A673 (cell line): ENCODE results near the gene FSCN2.

Experiments used
- EZH2 ChIP-seq: fragments of 200-600 bp; sonication (generic); IDR thresholded peaks from 2 replicates; pipeline ENCODE4 v1.6.1; 2017; ENCODE audit warnings: borderline replicate concordance, low read depth, mild to moderate bottlenecking, mixed read lengths, antibody characterized with exemption, low read length; ENCODE audit not compliant: poor library complexity, severe bottlenecking
- TF ChIP-seq, protein P1 (sequence below): fragments of 300-800, 200-600 bp; sonication (generic); conservative IDR thresholded peaks from 2 replicates; pipeline ENCODE4 v1.5.1; 2017; ENCODE audit warnings: low read depth, mild to moderate bottlenecking, antibody characterized with exemption, low read length, moderate library complexity, mixed read lengths

DNA sequence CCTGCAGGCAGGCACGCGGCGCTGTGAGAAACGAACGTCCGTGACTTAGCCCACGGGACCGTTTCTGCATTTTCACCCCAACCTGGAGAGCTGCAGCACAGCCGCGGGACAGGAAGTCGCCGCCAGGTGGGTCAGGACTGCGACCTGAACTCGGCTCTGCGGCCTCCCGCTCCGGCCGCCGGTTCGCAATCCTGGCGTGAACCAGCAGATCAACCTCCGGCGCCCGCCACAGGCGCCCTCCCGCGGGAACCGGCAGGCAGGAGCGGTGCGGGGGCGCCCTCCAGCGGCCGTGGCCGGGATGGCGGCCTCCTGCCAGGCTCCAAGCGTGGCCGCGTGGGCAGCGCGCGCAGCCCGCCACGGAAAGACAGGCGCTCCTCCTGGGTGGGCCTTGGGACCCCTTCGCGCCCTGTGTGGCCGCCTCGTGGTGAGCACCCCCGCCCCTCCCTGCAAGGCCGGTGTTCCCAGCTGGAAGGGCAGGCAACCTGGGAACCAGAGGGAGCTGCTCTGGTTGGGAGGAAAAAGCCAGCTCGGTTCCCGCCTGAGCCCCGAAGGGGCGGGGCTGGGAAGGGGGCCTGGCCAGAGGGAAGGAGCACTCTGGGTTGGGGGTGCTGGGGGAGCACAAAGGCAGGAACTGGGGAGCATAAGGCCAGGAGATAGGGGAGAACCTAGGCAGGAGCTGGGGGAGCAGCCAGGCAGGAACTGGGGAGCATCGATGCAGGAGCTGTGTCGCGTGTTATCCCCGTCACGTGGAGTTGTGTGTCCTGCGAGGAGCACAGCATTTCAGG lies 43.8 kb upstream of the FSCN2 start:
- TF ChIP-seq, protein P1, sequence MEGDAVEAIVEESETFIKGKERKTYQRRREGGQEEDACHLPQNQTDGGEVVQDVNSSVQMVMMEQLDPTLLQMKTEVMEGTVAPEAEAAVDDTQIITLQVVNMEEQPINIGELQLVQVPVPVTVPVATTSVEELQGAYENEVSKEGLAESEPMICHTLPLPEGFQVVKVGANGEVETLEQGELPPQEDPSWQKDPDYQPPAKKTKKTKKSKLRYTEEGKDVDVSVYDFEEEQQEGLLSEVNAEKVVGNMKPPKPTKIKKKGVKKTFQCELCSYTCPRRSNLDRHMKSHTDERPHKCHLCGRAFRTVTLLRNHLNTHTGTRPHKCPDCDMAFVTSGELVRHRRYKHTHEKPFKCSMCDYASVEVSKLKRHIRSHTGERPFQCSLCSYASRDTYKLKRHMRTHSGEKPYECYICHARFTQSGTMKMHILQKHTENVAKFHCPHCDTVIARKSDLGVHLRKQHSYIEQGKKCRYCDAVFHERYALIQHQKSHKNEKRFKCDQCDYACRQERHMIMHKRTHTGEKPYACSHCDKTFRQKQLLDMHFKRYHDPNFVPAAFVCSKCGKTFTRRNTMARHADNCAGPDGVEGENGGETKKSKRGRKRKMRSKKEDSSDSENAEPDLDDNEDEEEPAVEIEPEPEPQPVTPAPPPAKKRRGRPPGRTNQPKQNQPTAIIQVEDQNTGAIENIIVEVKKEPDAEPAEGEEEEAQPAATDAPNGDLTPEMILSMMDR = peak; percentile 76
- TF ChIP-seq EZH2 = no peak
